A549 treated with GW870086 at 1 μM for 4 hours (cell line): ENCODE data around the gene NSUN5. TPM values are rescaled to one million over a fixed set of nuclear protein-coding genes. Genes with fewer than 3 reads are reported as not detected.

ENCODE experiments used
- total RNA-seq: library from RNA; stranded (reverse); fragments of 200-300 nt; extraction: Qiagen RNA extraction; gene quantifications from 5 replicates; pipeline ENCODE4 v1.2.3, GENCODE V29; 2022; ENCODE audit warnings: low read depth

Gene NSUN5
- total RNA-seq, result 53.5 to 65.1 TPM (median 64.3 TPM) in 5 replicates

GRCh38 chr7:73308665-73309214 is at the start of gene NSUN5:
NSUN5 (minus strand) TSS chr7:73308826; CDS start chr7:73308790, 36 bp downstream.

GRCh38 chr7:73327922-73328321 is 19.3 kb upstream of the NSUN5 start, which contains the start of the genes FKBP6 and TRIM50:
FKBP6 (plus strand) TSS chr7:73328161; CDS start chr7:73328429, 268 bp downstream.
TRIM50 (minus strand) TSS chr7:73328082; CDS start chr7:73324787, 3,295 bp downstream.

Other genes starting within 250 kb of the NSUN5 start
- not detected in 5 replicates for gene SPDYE9, start 222.8 kb downstream of the NSUN5 start, total RNA-seq
- gene TRIM50, start 19.3 kb upstream of the NSUN5 start, total RNA-seq, result 0.08 TPM in 1 of 5 replicates, not detected in the others
- not detected in 5 replicates for gene FKBP6, start 19.3 kb upstream of the NSUN5 start, total RNA-seq
- gene FZD9, start 125.0 kb upstream of the NSUN5 start, total RNA-seq, result 1.3 to 2.1 TPM (median 1.7 TPM) in 5 replicates
- 47.9 to 58.9 TPM (median 56.2 TPM) in 5 replicates for gene BAZ1B, start 213.5 kb upstream of the NSUN5 start, total RNA-seq
- gene BCL7B, start 248.9 kb upstream of the NSUN5 start, total RNA-seq, result 60.4 to 75.8 TPM (median 68.4 TPM) in 5 replicates